ENCODE measurements around the gene JAG2.

The JAG2 gene

GRCh38 chr14:105181549-105182295 lies 13.1 kb upstream of the JAG2 start:
- DNase-seq: no peak

DNA sequence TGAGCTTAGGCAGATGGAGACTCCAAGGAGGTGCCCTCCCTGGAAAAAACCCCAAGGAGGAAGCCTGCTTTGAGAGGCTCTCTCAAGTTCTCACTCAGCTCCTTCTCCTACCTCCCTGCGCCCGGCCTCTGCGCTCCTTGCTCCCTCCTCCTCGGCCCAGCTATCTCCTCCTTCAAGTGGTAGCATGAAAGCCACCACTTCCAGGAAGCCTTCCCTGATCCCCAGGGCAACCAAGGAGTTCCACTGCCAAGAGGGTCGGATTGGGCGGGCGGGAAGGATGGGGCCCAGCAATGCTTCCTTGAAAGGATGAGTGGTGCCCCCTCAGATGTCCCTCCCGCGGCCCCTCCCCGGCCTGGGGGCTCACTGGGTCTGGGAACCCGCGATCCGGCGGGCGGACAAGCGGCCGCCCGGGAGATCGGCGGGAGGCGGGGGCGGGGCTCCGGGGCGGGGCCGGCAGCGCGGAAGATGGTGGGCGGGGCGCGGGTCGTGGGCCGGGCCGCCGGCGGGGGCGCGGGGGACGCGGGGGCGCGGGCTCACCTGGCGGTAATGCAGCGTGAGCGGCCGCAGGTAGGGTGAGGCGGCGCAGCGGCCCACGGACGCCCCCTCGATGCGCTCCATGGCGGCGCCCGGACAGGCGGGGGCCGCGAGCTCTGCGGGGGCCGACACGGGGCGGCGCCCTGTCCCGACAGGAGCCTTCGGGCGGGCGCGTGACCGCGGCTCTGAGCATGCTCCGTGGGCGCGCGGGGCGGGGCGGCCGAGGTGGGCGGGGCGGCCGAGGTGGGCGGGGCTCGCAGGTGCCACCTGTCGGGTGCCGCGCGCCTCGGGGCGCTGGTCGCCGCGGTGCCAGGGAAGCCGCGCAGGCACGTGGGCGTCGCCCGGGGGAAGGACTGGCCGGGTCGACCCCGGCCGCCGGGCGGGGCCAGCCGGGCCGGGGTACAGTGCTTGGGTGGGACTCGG lies 12.3 kb upstream of the JAG2 start, which contains the start of gene NUDT14:
NUDT14 (minus strand) TSS at position 721 of the 957 bp plus-strand sequence; CDS start at position 618, 103 bp downstream.
- peak; percentile 27 for DNase-seq

GRCh38 chr14:105179191-105179590 lies 10.6 kb upstream of the JAG2 start:
- DNase-seq: no peak

GRCh38 chr14:105178868-105179140 lies 10.2 kb upstream of the JAG2 start:
- no peak for DNase-seq

DNA sequence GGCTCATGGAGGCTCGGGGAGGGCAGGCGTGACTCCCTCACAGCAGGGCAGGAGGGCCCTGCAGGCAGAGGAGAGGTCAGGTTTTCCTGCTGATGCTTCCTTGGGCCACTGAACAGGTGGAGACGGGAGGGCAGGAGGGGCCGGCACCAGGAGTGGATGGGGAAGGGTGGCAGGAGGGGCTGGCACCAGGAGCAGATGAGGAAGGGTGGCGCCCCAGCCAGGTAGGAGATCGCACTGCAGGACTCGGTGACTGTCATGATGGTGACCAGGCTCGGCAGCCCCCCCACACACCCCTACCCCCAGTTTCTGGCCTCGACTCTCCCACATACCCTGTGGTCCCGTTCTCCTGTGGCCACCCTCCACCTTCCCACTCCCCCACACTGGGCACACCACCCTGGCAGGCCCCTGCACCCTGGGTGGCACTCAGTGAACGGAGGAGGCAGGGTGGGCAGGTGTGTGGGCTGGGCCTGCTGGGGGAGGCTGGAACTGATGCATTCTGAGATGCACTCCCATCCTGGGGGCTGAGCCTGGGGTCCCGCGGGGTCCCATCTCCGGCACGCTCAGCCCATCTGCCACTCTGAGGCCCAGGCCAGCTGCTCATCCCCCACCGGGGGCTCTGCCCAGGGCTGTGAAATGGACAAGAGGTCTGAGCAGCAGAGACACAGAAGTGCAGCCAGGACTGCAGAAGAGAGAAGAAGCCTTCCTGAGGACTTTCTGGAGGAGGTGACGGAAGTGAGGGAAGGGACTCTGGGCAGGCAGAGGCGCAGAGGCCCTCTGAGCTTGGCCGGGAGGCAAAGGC lies 9.7 kb upstream of the JAG2 start:
- DNase-seq: no peak

DNA sequence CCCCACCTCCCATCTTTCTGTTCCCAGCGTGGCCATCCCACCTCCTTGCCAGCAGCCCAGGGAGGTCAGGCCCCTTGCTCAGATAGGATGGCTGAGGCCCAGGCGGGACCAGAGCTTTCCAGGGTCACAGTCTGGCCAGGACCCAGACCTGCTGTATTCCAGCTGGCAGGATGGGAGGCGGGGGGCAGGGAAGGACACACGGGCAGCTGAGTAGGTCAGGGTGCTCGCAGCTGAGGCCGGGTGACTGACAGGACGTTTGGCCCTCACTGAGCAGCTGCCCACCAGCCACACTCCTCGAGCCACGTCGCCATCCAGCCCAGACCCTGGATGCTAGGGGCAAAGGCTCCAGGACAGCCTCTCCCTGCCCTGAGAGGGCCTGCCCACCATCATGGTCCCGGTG lies 8.5 kb upstream of the JAG2 start:
- no peak for DNase-seq

DNA sequence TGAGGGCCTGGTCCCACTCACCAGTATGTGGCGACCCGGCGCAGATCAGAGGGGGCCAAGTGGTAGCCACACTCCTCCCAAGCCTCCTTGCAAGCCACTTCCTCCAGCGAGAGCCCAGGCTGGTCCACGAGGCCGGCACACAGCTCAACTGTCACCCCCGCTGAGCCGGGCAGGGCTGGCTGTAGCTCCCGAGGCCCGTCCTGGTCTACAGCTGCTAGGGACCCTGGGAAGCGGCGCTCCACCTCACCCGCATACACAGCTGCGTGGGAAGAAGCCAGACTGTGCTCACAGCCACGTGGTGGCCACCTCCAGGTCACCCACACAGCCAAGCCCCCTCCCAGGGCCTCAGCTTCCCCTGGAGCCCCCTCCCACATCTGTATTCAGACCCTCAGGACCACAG lies 7.9 kb upstream of the JAG2 start:
- DNase-seq: no peak

DNA sequence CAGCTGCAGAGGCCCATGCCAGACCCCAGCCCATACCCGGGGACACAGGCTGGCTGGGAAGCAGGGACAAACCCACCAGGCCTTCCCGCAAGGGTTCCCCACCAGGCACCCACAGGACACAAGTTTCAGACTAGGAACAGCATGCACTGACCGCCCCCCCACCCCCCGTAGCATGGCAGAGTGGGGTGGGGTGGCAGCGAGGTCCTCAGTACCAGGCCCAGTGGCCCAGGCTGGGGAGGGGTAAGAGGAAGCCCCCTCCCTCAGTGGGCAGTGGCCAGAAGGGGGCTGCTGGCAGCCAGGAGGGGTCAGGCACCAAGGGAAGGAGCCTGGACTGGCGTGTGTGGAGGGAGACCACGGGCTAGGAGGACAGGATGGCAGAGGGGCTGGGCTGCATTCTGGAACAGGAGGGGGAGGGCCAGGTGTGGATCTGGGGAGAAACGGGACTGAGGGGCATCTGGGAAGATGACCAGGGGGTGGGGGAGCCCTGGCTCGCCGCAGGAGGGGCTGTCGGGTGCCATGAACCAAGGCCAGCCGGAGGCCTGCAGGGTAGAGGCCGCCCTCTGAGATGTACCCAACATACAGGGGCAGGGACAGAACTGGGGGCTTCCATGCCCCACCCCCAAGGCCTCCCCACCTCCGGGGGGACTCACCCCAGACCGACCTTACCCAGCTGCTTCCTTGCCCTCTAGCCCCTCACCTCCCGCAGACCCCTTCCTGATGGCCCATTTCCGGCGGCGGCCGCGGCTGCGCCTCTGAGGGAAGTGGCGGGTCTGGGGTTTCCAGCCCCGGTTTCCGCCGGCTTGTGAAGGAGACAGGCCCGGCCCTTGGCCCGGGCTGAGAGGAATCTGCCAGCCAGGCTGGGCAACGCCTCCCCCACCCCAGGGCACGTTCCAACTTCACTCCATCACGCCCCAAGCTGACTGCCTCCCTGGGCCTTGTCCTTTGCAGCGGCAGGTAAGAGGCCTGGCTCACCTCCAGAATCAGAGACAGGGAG lies 5.6 kb upstream of the JAG2 start:
- no peak for DNase-seq

DNA sequence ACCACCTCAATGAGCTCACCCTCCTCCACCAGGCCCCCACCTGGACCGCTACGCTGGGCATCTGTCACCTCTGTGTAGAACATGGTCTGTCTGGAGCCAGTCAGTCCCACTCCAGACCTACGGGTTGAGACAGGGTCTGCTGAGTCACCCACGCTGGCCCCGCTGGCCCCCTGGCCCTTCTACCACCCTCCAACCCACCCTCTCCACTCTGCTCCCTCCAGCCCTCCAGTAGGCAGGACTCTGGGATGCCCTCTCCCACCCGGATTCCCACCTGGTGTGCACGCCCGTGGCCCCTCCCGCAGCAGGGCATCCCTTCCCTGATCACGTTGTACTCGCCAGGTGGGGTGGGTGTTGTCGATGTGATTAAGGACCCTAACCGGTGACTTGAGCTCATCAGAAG lies 4.6 kb upstream of the JAG2 start:
- no peak for DNase-seq

- DNase-seq: no peak
Observed at GRCh38 chr14:105172476-105172875, 3.9 kb upstream of the JAG2 start.

DNA sequence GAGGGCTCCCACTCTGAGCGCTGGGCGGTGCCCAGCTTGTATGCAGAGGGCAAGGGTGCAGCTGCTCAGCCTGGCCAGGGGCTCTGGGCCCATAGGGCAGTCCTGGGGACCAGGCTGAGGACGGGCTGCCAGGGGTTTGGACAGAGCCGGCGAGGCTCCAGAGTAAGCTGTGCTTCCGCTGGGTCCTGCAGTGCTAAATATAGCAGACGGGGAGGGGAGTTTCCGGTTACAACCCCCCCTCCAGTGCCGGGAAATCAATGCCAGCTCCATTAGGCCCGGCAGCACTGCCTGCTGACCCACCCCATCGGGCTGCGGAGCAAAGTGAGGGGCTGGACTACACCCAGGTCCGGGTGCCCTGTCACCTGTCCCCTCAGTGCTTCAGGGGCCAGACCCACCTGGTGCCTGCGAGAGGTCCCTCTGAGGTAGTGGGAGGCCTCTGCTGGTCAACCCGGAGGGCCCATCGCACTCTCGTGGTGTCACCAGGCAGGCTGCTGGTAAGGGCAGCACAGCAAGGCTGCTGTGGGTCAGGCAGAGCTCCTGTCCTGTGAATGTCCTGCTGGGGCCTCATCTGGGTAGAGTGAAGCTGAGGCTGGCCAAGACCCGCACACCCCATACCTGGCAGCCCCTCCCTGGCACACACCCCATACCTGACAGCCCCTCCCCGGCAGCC lies 2.6 kb upstream of the JAG2 start:
- DNase-seq: no peak

DNA sequence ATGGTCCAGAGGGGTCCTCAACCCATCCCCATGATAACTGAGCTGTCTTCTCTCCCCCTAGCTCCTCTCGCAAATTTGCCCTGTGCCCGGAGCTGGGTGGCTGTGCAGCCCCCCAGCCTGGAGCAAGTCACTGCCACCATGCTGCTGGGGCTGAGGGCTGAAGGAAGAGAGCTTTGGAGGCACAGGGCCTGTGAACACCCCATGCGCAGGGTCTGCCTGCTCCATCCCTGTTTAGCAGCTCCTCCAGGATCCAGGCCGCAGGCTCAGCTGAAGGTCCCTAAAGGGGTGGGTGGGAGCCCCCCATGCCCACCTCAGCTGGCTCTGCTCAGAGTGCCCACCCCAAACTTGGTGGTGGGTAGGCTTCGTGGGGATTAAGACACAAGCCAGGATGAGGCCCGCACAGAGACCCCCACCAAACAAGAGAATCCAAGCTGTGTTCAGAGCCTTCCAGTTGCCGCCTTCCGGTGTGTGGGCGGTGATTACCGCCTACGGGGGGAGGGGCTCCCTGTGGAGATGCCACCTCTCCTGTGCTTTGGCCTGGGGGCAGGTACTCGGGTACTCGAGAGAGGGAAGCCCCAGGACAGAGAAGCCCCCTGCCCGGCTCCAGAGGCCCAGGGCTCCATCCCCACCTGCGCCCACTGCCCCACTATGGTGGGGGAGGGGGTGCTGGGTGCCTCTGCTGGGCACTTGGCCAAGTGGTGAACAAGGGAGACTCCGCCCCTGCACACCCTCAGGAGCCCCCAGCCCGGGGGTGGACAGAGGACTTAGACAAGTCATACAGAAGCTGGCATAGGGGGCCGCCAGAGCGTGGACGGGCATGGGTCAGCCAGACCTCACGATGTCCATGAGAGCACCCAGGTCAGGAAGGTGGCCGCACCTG lies 1.4 kb upstream of the JAG2 start:
- no peak for DNase-seq

DNA sequence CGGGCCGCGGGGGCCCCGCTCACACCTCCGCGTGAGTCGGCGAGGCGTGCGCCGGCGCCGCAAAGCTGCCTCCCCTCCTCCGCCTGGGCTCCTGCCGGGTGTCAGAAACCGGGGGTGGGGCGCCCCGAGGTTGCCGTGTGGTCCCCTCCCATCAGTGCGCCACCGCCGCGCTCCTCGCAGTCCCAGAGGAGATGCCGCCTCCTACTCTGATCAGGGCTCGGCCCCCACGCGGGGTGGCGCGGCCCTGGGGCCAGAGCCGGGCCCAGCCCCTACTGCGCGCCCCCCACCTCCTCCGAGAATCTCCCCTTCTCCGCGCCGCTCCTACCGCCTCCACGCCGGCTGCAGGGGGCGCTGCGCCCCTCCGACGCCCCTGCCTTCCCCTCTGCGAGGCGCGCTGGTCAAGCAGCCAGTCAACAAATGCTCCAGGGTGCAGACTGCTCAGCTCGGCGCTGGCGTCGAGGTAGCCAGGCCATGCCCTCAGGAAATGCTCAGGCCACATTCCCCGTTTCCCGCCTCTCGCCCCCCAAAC lies 467 bp upstream of the JAG2 start:
- no peak for DNase-seq

DNA sequence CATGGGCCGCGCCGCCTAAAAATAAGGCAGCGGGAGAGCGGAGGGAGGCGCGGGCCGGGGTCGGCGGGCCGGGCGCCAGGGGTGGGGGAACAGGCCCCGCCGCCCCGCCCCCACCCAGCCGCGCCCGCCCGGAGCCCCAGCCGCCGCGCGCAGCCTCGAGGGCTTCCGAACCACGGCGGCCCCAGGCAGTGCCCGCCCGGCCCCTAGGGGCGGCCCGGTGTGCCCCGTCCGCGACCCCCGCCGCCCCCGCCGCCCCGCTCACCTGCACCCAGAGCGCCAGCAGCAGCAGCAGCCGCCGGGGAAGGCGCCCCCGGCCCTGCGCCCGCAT lies 519 bp downstream of the JAG2 start:
- no peak for DNase-seq

GRCh38 chr14:105167303-105168092 lies 1.1 kb downstream of the JAG2 start:
- DNase-seq: no peak

- DNase-seq: no peak
Observed at GRCh38 chr14:105166571-105167302, 1.8 kb downstream of the JAG2 start.

DNA sequence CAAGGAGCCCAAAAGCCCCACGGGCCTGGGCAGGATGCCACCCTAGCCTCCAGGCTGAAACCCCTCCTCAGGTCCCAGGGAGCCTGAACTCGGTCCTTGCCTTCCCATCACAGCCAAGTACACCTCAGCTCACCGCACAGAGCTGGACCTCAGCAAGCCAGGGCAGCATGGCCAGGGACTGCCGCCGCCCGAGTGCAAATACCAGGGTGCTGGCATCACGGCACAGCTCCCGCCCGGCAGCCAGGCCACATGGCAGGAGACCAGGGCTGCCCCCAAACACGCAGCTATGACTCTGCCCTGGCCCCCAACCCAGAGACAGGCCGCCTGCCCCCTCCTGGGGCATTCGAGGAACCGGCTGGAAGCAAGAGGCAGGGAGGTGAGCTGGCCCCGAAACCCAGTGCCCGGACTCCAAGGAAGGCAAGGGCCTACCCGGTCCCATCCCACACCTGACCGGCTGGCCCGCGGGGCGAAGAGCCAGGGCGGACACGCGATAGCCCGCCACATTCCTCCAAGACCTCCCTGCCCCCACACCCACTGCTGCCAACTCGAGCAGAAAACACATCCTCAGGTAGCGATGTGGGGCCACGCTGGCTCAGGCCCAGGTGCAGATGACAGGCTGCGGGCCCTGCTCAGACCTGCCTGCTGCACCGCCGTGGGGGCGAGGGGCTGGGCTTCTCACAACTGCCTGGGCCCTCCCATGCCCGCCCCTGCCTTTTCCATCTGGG lies 2.7 kb downstream of the JAG2 start:
- DNase-seq: no peak

- no peak for DNase-seq
Observed at GRCh38 chr14:105165134-105165704, 3.4 kb downstream of the JAG2 start.
